Measurements from ENCODE around the gene TNNT2.

TNNT2 gene

GRCh38 chr1:201369209-201369608, 8.3 kb downstream of the TNNT2 start:
- DNase-seq (ENCODE audit: low spot score), result no peak
- Histone ChIP-seq H3K27ac (no peak overlapping the region), H3K4me3 (no peak overlapping the region)
- no peak for TF ChIP-seq CTCF (IDR thresholded peaks at IDR 0.05)

DNA sequence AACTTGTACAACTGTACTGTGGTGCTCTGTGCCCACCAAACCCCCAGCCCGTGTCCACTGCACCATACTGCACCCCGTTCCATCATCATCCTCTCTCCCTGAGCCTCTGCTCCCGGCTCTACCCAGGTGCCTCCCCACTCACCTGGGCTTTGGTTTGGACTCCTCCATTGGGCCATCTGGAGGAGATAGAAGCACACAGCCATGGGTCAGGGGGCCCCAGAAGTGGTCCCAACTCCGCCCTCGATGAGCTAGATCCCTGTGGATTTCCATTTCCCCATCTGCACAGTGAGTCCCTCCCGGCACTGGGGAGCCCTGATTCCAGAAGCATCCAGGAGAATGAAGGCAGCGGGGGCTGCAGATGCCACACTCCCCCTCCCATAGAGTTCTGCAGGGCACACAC, 10.8 kb downstream of the TNNT2 start:
- Histone ChIP-seq H3K27ac (no peak overlapping the region), H3K4me3 (no peak overlapping the region)
- TF ChIP-seq CTCF (IDR thresholded peaks at IDR 0.05), result no peak
- DNase-seq (ENCODE audit: low spot score), result no peak

- TF ChIP-seq CTCF (IDR thresholded peaks at IDR 0.05), result no peak
- H3K4me3 ChIP-seq, result no peak overlapping the region
- no peak overlapping the region for H3K27ac ChIP-seq
- DNase-seq (ENCODE audit: low spot score), result no peak
Measured at GRCh38 chr1:201365251-201365650, 12.2 kb downstream of the TNNT2 start.

DNA sequence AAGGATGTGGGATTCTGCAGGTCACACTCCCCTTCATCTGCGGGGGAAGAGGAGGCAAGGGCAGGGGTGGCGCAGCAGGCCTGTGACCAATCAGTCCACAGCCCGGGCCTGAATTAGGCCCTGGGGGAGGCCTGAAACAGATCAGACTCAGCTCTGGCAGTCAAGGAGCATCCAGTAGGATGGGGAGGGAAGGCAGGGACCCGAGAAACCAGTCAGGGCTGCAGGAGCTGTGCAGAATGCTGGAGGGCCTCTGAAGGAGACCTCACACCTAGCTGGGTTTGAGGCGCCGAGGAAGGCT, 12.7 kb downstream of the TNNT2 start:
- Histone ChIP-seq H3K4me3 (no peak overlapping the region), H3K27ac (no peak overlapping the region)
- DNase-seq (ENCODE audit: low spot score), result no peak
- no peak for TF ChIP-seq CTCF (IDR thresholded peaks at IDR 0.05)

DNA sequence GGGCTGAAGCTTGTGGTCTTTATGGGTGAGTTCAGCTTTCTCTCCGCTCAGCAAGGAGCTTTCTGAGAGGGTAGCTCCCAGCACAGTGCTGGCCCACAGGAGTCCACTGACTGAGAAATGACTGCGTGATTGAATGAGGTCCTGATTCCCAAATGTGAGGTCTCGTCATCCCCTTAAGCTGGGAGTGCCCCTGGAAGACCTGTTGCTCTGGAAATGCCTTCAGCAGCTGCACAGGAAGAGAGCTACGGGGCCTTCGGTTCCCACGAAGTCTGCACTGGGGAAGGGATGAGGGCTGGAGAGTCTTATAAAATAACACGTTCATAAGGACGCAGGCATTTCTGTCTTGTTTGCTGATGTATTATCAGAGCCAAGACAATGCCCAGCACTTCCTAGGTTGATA, 14.0 kb downstream of the TNNT2 start:
- no peak for TF ChIP-seq CTCF (IDR thresholded peaks at IDR 0.05)
- Histone ChIP-seq H3K4me3 (no peak overlapping the region), H3K27ac (no peak overlapping the region)
- DNase-seq (ENCODE audit: low spot score), result no peak

GRCh38 chr1:201362906-201363305, 14.6 kb downstream of the TNNT2 start:
- Histone ChIP-seq H3K4me3 (no peak overlapping the region), H3K27ac (no peak overlapping the region)
- no peak for TF ChIP-seq CTCF (IDR thresholded peaks at IDR 0.05)
- DNase-seq (ENCODE audit: low spot score), result no peak

DNA sequence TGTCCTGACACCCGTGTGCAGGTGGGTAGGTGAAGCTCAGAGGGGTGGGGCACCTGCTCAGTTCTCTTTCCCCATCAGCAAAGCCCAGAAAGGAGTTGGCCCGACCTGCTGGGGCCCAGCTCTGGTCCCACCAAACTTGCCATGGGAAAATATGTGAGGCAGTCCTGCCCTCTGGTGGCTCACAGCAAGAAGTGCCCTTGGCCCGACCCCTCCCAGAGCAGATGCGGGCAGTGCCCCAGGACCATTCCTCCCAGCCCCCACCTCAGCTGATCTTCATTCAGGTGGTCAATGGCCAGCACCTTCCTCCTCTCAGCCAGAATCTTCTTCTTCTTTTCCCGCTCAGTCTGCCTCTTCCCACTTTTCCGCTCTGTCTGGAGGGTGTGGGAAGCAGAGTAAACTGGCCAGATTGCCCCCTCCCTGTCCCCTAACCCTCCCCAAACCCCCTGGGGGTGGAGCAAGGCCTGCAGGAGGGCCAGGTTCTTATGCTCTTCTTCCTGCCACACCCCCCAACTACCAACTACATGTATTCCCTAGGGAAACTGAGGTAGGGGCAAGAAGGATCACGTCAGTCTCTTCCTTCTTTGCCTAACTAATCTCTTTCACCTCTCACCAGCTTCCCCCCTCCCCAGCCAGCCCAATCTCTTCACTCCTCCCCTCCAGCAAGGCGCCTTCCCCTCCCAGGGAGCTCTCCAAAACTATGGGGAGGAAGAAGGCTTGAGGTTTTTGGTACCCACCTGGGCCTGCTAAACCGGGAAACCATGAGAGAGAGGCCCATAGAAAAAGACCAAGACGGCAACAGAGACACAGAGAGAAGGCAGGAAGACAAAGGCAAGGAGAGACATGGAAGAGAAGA, 15.6 kb downstream of the TNNT2 start:
- Histone ChIP-seq H3K27ac (no peak overlapping the region), H3K4me3 (no peak overlapping the region)
- no peak for DNase-seq (ENCODE audit: low spot score)

More for the DNA sequence above, 15.6 kb downstream of the TNNT2 start:
- TF ChIP-seq CTCF (IDR thresholded peaks at IDR 0.05), result peak; percentile 57
